Activated T-helper 2 cell treated with anti-CD3 and anti-CD28 coated beads, Interferon-gamma antibody, Interleukin-2, Interleukin-4, amounts not matched to agents 10 μg/mL and 5 μg/mL and 100 μg/mL, durations not matched to agents 14 hours and 24 hours and 36 hours (primary cell): ENCODE data around the gene ATAD1. TPM values are rescaled to one million over a fixed set of nuclear protein-coding genes. Genes with fewer than 3 reads are reported as not detected.
"Not testable (repeated sequence)": the region's sequence is repeated elsewhere in the genome, so short reads cannot be mapped to it uniquely, and the experiment has no call there.

ENCODE experiments used
- DNase-seq: peaks from one replicate; pipeline ENCODE4 v3.0.0; 2021; ENCODE audit warnings: low spot score
- H3K27ac Mint-ChIP-seq: one replicate; pipeline ENCODE4 v1.8.0; 2021; ENCODE audit warnings: mixed read lengths
- H3K27me3 Mint-ChIP-seq: one replicate; pipeline ENCODE4 v1.8.0; 2021; ENCODE audit warnings: low read depth, mixed read lengths
- H3K36me3 Mint-ChIP-seq: one replicate; pipeline ENCODE4 v1.8.0; 2021; ENCODE audit warnings: low read depth, mixed read lengths
- H3K4me1 Mint-ChIP-seq: one replicate; pipeline ENCODE4 v1.8.0; 2021; ENCODE audit warnings: low read depth, mixed read lengths
- H3K4me3 Mint-ChIP-seq: one replicate; pipeline ENCODE4 v1.8.0; 2021; ENCODE audit warnings: low read depth, mild to moderate bottlenecking, moderate library complexity, mixed read lengths
- H3K9me3 Mint-ChIP-seq: one replicate; pipeline ENCODE4 v1.8.0; 2021; ENCODE audit warnings: mixed read lengths
- intact Hi-C: fragments of 100-400 bp; cut with micrococcal nuclease; formaldehyde crosslinking; loops from one replicate; pipeline ENCODE4 v1.15.1; 2023
- total RNA-seq: library from RNA; stranded (reverse); gene quantifications from 2 replicates; pipeline ENCODE4 v1.2.3, GENCODE V29; 2022

ATAD1 gene
- total RNA-seq, 1 donor from 2014 or later, result 50.2 TPM

GRCh38 chr10:87842776-87843497 is 24.9 kb upstream of the ATAD1 start:
- Mint-ChIP-seq H3K4me3 (no peak overlapping the region), H3K27ac (no peak overlapping the region), H3K36me3 (no peaks in the 10 kb centered on the region), H3K27me3 (no peaks in the 10 kb centered on the region), H3K4me1 (peaks cover 7% of the 10 kb centered on the region), H3K9me3 (no peaks in the 10 kb centered on the region)
- no peak for DNase-seq
- intact Hi-C loops, result no loop called here

DNA sequence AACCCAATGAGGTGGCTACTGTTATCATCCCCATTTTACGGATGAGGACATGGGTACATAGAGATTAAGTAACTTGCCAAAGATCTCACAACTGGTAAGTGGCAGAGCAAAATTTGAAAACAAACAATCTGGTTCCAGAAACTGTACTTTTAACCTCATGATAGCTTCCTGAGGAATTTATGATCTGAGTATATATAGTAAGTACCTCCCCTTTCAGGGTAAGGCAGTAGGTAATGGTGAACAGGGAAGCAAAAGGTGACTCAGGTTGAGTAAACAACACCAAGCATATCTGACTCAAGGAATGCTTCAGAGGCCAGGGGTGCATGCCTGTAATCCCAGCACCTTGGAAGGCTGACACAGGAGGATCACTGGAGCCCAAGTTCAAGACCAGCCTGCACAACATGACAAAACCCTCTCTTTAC is 24.2 kb upstream of the ATAD1 start:
- Mint-ChIP-seq H3K4me3 (no peak overlapping the region), H3K27ac (no peak overlapping the region), H3K9me3 (no peaks in the 10 kb centered on the region), H3K36me3 (no peaks in the 10 kb centered on the region), H3K27me3 (no peaks in the 10 kb centered on the region), H3K4me1 (peaks cover 7% of the 10 kb centered on the region)
- intact Hi-C loops, result no loop called here
- no peak for DNase-seq

- no peaks in the 10 kb centered on the region for H3K36me3 Mint-ChIP-seq
- peaks cover 7% of the 10 kb centered on the region for H3K4me1 Mint-ChIP-seq
- no peak overlapping the region for H3K4me3 Mint-ChIP-seq
- no peak overlapping the region for H3K27ac Mint-ChIP-seq
- peaks cover 2% of the 10 kb centered on the region for H3K27me3 Mint-ChIP-seq
- no peak for DNase-seq
- intact Hi-C loops, result no loop called here
- no peaks in the 10 kb centered on the region for H3K9me3 Mint-ChIP-seq
Measured at GRCh38 chr10:87841186-87841585, 23.2 kb upstream of the ATAD1 start.

DNA sequence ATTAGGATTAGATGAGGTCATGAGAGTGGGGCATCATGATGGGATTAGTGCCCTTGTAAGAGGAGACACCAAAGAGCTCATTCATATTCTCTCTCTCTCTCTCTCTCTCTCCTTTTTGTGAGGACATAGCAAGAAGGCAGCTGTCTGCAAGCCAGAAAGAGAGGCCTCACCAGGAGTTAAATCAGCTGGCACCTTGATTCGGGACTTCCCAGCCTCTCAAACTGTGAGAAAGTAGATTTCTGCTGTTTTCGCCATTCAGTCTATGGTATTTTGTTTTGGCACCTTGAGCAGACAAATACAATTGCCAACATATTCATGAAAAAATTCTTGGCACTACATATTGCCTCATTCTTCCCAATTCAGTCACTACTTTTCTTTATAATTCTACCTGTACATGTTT is 20.6 kb upstream of the ATAD1 start:
- Mint-ChIP-seq H3K4me1 (peaks cover 7% of the 10 kb centered on the region), H3K27me3 (peaks cover 2% of the 10 kb centered on the region), H3K27ac (no peak overlapping the region), H3K4me3 (no peak overlapping the region), H3K36me3 (no peaks in the 10 kb centered on the region), H3K9me3 (no peaks in the 10 kb centered on the region)
- intact Hi-C loops, result no loop called here
- no peak for DNase-seq

DNA sequence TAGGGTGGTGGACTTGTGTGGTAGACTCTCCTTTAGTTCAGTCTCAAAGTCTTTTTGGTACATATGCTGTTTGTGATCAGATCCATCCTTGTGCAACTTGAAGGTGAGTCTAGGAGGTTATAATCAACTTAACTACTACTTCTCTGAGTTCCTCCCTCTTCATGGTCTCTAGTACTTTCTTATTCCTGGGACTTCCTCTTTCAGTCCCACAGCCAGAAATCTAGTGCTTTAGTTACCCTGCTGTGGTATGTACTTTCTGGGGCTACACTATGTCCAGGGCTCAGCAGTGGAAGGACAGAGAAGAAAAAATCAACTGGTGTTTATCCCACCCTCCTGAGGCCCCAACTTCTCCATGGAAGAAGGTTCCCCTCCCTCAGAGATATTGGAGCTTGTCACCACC is 19.4 kb upstream of the ATAD1 start:
- Mint-ChIP-seq H3K27me3 (peaks cover 2% of the 10 kb centered on the region), H3K4me1 (peaks cover 4% of the 10 kb centered on the region), H3K4me3 (no peak overlapping the region), H3K9me3 (no peaks in the 10 kb centered on the region), H3K36me3 (no peaks in the 10 kb centered on the region), H3K27ac (no peak overlapping the region)
- DNase-seq, result no peak
- intact Hi-C loops, result no loop called here

DNA sequence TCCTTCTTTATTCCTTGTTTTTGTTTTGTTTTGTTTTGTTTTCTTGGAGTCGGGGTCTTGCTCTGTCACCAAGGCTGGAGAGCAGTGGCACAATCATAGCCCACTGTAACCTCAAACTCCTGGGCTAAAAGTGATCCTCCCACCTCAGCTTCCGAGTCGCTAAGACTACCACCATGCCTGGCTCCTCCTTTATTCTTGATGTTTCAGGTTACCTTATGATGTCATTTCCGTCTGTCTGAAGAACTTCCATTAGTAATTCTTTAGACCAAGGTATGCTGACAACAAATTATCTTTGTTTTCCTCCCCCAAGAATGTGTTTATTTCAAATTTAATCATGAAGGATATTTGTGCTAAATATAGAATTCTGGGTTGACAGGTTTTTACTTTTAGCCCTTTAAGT is 18.1 kb upstream of the ATAD1 start:
- Mint-ChIP-seq H3K4me1 (peaks cover 4% of the 10 kb centered on the region), H3K9me3 (no peaks in the 10 kb centered on the region), H3K27ac (no peak overlapping the region), H3K27me3 (peaks cover 2% of the 10 kb centered on the region), H3K36me3 (no peaks in the 10 kb centered on the region), H3K4me3 (no peak overlapping the region)
- intact Hi-C loops, result no loop called here
- no peak for DNase-seq

DNA sequence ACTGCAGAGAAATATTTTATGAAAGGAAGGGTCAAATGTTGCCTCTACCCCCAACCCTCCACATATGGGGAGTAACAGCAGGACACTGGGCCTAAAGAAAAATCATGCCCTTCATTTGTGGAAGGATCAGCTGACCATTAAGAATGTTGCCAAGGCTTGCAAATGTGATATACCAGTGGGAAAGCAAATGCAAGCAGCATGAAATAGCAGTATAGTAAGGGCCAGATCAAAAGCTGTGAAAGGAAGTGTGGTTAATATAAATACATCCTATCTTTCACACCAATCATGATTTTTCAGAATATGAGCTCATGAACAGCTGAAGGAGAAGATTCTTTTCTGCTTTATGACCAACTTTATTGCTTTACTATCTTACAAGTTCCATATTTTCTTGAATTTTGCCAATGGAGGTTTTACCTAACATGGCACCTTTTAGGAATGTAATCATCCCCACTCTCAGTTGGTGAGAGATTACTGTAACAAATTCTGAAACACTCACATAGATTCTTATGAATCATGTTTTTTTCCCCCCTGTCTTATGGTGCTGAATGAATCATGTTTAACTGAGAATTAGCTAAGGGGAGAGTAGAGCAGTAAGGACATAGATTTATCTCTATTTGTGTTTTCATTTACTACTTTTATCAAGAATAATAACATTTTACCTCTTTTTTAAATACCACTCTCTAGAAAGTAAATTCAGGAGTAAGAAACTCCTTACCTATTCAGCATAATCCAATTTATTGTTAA is 12.1 kb upstream of the ATAD1 start:
- Mint-ChIP-seq H3K4me3 (no peak overlapping the region), H3K4me1 (peaks cover 39% of the 10 kb centered on the region), H3K27ac (peak overlapping the region; percentile 17), H3K9me3 (no peaks in the 10 kb centered on the region), H3K36me3 (peaks cover 4% of the 10 kb centered on the region), H3K27me3 (no peaks in the 10 kb centered on the region)
- intact Hi-C loops, result loop anchor here (1.0 kb wide), 1 partner anchor 12 kb away; the partner anchor contains the start of gene ATAD1
- DNase-seq, result no peak

DNA sequence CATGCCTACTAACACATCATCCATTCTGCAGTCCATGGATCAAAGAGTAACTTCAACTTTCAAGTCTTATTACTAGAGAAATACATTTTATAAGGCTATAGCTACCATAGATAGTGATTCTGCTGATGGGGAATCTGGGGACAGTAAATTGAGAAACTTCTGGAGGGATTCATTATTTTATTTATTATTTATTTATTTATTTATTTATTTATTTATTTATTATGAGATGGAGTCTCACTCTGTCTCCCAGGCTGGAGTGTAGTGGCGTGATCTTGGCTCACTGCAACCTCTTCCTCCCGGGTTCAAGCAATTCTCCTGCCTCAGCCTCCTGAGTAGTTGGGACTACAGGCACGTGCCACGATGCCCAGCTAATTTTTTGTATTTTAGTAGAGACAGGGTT is 11.0 kb upstream of the ATAD1 start:
- peaks cover 39% of the 10 kb centered on the region for H3K4me1 Mint-ChIP-seq
- not testable (repeated sequence) for H3K27ac Mint-ChIP-seq, H3K4me3 Mint-ChIP-seq

GRCh38 chr10:87827681-87828080 is 9.7 kb upstream of the ATAD1 start:
- Mint-ChIP-seq H3K27ac (no peak overlapping the region), H3K4me3 (no peak overlapping the region), H3K9me3 (no peaks in the 10 kb centered on the region), H3K27me3 (peaks cover 6% of the 10 kb centered on the region), H3K36me3 (peaks cover 4% of the 10 kb centered on the region), H3K4me1 (peaks cover 37% of the 10 kb centered on the region)
- intact Hi-C loops, result no loop called here
- DNase-seq, result no peak

More for the DNA sequence above, 11.0 kb upstream of the ATAD1 start:
- H3K27me3 Mint-ChIP-seq, H3K9me3 Mint-ChIP-seq, DNase-seq, intact Hi-C loops, H3K36me3 Mint-ChIP-seq: not testable (repeated sequence)

GRCh38 chr10:87826653-87827052 is 8.6 kb upstream of the ATAD1 start:
- intact Hi-C loops, result no loop called here

DNA sequence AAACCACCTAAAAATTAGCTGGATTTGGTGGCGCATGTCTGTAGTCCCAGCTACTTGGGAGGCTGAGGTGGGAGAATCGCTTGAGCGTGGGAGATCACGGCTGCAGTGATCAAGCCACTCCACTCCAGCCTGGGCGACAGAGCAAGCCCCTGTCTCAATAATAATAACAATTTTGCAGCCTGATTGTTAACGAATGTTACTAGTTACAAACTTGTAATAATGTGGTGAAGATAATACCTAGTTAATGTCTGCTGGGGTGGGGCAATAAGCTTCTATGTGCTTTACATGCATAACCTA is 1.2 kb upstream of the ATAD1 start:
- DNase-seq, result no peak
- Mint-ChIP-seq H3K36me3 (peaks cover 10% of the 10 kb centered on the region), H3K9me3 (no peaks in the 10 kb centered on the region), H3K4me1 (peaks cover 29% of the 10 kb centered on the region), H3K27ac (no peak overlapping the region), H3K4me3 (peak overlapping the region; percentile 42), H3K27me3 (peaks cover 10% of the 10 kb centered on the region)
- intact Hi-C loops, result loop anchor here (2.0 to 5.0 kb wide), 2 partner anchors 56 to 453 kb away; no protein-coding TSS in a partner anchor

More at GRCh38 chr10:87826653-87827052, 8.6 kb upstream of the ATAD1 start:
- Mint-ChIP-seq H3K4me3 (no peak overlapping the region), H3K36me3 (peaks cover 4% of the 10 kb centered on the region), H3K4me1 (peaks cover 37% of the 10 kb centered on the region), H3K27ac (no peak overlapping the region), H3K9me3 (no peaks in the 10 kb centered on the region), H3K27me3 (peaks cover 10% of the 10 kb centered on the region)
- no peak for DNase-seq

DNA sequence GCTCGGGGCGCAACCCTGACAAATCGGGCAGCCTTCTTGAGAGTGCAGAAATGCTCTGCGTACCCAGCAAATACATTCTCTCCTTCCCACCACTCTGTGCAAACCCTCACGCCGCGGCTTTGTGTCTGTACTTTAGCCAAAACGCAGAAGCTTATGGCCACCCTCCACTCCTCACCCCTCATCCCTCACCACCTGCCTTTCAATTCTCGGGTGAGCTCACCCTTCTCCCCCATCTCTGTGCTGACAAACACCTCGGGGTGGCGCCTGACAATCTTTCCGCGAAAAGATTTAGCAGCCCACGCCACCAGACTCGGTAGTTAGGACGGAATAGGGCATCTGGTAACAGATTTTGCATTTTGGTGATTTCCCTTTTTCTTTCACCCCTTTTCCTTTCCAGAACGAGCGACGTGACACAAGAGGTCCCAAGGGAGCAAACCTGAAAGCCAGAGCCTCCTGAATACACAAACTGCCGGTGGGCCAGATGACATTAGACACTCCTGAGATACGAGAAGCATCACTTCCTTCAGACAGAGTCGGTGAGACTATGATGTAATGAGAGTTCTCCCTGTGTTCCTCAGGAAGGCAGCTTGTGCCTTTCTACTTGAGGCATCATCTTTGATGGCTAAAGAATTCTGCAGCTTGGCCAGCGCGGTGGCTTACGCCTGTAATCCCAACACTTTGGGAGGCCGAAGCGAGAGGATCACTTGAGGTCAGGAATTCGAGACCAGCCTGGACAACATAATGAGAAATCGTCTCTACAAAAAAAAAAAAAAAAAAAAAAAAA is 671 bp upstream of the ATAD1 start:
- H3K9me3 Mint-ChIP-seq, result no peaks in the 10 kb centered on the region
- intact Hi-C loops, result loop anchor here (1.0 to 5.0 kb wide), 4 partner anchors 12 to 454 kb away; no protein-coding TSS in a partner anchor
- H3K27me3 Mint-ChIP-seq, result peaks cover 6% of the 10 kb centered on the region
- peak; percentile 50 for DNase-seq
- peaks cover 11% of the 10 kb centered on the region for H3K36me3 Mint-ChIP-seq
- H3K27ac Mint-ChIP-seq, result peak overlapping the region; percentile 85
- H3K4me3 Mint-ChIP-seq, result peak overlapping the region; percentile 84
- H3K4me1 Mint-ChIP-seq, result peaks cover 29% of the 10 kb centered on the region
